ENCODE results near the gene WFIKKN2.
A peak's percentile ranks its signal among the peaks of the same experiment; 100 is the strongest.

Gene WFIKKN2

GRCh38 chr17:50813583-50813982 lies 21.8 kb upstream of the WFIKKN2 start:
- no peak for DNase-seq

- DNase-seq = no peak
Measured at GRCh38 chr17:50815400-50815799, 20.0 kb upstream of the WFIKKN2 start.

DNA sequence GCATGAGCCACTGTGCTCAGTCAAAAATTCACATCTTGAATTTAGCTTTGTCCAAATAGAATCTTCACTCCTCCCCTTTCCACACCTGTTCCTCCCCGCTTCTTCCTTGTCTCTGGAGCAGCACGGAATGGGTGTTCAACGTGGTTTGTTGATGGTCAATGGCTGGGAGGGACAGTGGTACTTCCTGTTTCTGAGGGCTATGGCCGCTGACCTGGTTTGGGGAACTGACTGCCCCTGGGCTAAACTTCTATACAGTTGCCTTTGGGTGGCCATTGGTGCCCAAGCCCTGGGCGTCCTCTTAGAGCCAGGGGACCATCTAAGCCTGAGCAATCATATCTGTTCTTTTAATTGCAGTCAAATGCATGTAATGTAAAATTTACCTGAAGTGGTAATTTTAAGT lies 19.1 kb upstream of the WFIKKN2 start:
- no peak for DNase-seq

GRCh38 chr17:50816771-50817751 lies 18.3 kb upstream of the WFIKKN2 start:
- peak; percentile 68 for DNase-seq

DNA sequence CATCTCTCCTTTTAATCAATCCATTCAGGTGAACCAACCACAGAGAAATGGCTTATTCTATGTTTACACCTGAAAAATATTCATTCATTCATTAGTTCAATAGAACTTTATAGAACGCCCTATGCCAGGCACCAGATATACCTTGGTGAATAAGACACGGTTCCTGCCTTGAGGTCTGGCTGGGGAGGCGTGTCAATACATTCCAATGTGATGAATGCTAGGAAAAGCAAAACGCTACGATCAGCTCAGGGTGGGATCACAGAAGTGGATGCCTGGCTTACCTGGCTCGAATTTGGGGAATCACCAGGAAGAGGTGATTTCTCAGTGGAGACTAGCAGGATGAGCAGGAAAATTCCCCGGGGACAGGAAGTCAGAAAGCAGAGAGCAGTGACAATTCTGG lies 17.5 kb upstream of the WFIKKN2 start:
- DNase-seq = no peak

- no peak for DNase-seq
Measured at GRCh38 chr17:50818261-50818660, 17.1 kb upstream of the WFIKKN2 start.

DNA sequence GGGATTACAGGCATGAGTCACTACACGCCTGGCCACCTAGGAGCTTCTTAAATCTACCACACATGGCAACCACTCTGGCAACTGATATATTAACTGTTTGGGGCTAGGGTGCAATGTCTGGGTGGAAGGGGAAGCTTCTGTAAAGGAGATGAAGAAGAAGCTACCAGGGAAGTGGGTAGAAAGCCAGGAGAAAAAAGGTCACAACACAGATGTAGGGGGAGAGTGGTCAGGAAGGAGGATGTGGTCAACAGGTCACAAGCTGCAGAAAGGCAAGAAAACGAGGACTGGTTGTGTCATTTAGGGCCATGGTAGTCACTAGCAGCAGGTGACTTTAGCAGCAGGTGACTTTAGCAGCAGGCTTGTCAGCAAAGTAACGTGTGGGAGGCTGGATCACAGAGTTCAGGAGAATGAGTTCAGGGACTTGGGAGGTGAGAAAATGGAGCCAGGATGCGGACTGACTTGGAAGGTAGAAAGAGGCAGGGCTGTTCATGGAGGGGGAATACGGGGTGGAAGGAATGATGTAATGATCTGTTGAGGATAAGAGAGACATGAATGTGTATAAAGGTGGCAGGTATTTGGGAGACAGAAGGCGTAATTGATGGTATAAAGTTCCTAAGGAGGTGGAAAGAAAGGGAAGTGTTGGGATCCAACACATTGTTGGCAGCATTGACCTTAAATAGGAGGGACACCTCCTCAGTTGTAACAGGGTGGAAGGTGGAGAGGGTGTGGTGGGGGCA lies 16.3 kb upstream of the WFIKKN2 start:
- DNase-seq = no peak

DNA sequence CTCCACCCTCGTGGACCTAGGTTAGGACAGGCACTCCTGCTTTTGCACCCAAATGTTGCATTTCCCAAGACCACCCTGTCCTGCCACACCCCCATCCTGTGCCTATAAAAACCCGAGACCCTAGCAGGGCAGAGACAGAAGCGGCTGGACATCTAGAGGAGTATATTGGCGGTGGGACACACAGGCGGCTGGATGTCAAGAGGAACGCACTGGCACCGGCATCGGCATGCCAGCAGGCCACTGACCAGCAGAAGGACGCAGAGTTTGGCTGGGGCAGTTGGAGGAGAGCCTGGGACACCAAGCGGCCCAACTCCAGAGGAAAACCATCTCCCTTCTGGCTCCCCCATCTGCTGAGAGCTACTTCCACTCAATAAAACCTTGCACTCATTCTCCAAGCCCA lies 14.7 kb upstream of the WFIKKN2 start:
- DNase-seq = no peak

- no peak for DNase-seq
Measured at GRCh38 chr17:50822550-50822949, 12.8 kb upstream of the WFIKKN2 start.

DNA sequence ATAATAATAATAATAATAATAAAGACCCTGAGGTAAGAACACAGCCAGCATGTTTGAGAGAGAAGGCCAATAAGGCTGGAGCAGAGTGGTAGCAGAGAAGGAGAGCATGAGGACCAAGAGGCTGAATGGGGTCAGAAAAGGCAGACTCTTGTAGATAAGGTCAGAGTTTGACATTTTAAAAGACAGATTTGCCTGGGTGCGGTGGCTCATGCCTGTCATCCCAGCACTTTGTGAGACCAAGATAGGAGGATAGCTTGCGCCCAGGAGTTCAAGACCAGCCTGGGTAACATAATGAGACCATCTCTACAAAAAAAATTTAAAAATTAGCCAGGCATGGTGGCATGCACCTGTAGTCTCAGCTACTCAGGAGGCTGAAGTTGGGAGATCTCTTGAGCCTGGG lies 11.0 kb upstream of the WFIKKN2 start:
- no peak for DNase-seq

GRCh38 chr17:50825188-50825587 lies 10.2 kb upstream of the WFIKKN2 start:
- no peak for DNase-seq

GRCh38 chr17:50828508-50829170 lies 6.7 kb upstream of the WFIKKN2 start:
- no peak for DNase-seq

DNA sequence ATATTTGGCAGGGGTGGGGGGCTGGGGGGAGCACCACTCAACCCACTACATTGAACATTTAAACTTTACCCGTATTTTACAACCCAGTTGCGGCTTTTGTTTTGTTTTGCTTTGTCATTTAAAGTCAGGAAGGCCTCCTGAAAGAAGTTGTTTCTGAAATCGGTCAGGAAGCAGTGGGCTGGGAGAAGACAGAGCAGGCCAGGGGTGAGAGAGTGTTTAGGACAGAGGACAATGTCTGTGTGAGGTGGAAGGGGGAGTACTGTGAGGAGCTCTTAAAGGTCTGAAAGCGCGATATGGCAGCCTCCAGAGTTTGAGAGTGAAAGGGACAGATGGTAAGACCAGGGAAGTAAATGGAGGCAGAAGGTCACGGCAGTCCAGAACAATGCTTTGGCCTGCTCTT lies 6.1 kb upstream of the WFIKKN2 start:
- no peak for DNase-seq

- no peak for DNase-seq
Measured at GRCh38 chr17:50830352-50830751, 5.0 kb upstream of the WFIKKN2 start.

DNA sequence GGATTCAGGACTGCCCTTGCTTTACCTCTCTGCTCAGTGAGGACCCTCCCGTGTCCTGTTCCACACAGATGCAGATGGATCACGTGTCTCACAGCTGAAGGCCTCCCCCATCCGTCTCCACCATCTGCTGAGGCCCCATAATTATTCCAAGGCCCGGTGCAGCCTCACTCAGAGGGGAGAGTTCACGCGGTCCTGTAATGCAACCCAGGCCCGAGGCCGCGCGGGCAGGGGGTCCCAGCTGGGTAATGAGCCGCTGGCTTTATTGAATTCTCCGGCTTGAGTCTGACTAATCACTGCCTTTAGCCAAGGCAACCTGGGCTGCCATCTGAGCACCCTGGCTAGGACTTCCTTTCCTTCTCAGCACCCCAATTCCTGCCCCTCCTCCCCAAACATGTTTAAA lies 4.4 kb upstream of the WFIKKN2 start:
- no peak for DNase-seq

DNA sequence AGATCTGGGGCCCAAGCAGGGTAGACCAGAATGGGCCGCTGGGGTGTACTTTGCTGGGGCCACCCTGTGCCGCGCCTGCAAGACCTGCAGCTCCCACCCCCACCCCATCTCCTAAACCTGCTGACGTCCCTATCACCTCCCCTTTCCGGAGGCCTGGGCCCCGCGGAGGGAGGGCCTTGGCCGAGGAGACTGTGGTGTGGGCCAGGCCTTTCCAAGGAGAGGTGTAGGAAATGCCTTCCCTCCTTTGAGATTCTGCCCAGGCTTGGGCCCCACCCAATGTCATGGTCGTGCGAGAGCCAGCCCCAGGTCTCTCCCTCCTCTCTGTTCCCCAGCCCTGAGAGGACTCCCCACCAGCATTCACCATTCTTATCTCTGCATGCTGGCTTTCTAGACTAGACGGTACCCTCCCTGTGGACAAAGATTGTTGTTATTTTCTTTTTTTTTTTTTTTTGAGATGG lies 3.9 kb upstream of the WFIKKN2 start:
- no peak for DNase-seq

DNA sequence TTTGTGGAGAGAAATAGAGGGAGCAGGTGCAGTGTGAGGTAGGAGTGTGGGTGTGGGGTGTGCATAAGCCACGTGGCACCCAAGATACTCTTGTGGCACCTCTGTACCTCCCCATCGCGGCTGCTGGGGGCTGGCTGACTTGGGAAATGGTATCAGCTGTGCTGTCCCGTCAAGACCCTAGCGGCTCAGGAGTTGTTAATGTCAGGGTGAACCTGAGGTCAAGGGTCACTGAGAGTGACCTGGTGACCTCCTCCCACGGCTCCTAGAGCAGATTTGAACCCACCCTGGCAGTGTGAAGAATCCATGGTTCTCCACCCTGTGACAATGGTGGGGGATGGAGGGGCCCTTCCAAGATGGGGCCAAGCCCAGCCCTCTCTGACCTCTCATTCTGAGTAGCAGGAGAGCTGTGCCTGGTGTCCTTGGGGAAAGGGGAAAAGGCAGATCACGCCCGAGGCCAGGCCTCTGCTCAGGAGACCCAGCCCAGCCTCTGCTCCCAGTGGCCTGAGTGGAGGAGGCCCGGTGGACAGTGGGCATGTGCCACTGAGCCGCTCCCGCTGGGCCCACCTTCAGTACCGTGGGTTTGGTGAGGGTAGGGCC lies 3.0 kb upstream of the WFIKKN2 start:
- DNase-seq = no peak

GRCh38 chr17:50832864-50833381 lies 2.5 kb upstream of the WFIKKN2 start:
- DNase-seq = no peak

GRCh38 chr17:50833510-50834428 lies 1.6 kb upstream of the WFIKKN2 start:
- DNase-seq = no peak

- no peak for DNase-seq
Measured at GRCh38 chr17:50834429-50835300, 721 bp upstream of the WFIKKN2 start.

DNA sequence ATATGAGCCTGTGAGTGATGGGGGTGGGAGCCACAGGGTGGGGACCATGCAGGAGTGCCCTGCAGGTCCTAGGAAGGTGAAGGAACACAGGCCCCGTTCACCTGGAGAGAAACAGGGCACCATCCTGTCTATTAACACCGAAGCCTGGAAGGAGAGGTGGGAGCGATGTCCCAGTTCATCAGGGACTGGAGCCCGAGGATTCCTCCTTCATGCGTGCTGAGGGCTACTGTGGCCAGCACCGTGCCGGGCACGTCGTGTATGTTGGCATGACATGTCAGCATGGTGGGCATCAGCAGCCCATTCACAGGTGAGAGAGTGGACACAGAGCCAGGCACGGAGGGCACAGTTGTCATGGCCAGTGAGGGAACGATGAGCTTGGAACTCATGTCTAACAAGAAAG lies 1.4 kb downstream of the WFIKKN2 start:
- no peak for DNase-seq
